ENCODE results near the gene FAT1.

DNA sequence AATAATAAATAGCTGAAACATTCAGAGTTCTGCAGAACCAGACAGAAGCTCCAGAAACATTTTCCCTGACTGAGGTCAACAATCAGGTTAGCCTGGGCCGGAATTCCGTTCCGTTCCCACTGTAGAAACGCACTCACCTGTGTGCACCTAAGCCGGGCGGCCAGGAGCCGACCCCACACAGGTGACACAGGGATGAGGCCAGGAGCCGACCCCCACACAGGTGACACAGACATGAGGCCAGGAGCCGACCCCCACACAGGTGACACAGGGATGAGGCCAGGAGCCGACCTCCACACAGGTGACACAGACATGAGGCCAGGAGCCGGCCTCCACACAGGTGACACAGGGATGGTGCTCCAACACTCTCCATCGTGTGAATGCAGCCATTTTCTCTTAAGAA lies 21.9 kb downstream of the FAT1 start:
- TF ChIP-seq POLR2A (IDR thresholded peaks at IDR 0.05) (no peak), POLR2AphosphoS5 (IDR thresholded peaks at IDR 0.05) (no peak)
- TF ChIP-seq, protein P1, sequence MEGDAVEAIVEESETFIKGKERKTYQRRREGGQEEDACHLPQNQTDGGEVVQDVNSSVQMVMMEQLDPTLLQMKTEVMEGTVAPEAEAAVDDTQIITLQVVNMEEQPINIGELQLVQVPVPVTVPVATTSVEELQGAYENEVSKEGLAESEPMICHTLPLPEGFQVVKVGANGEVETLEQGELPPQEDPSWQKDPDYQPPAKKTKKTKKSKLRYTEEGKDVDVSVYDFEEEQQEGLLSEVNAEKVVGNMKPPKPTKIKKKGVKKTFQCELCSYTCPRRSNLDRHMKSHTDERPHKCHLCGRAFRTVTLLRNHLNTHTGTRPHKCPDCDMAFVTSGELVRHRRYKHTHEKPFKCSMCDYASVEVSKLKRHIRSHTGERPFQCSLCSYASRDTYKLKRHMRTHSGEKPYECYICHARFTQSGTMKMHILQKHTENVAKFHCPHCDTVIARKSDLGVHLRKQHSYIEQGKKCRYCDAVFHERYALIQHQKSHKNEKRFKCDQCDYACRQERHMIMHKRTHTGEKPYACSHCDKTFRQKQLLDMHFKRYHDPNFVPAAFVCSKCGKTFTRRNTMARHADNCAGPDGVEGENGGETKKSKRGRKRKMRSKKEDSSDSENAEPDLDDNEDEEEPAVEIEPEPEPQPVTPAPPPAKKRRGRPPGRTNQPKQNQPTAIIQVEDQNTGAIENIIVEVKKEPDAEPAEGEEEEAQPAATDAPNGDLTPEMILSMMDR (IDR thresholded peaks at IDR 0.05): no peak
